ENCODE data around the gene HDAC5.
A peak's percentile ranks its signal among the peaks of the same experiment; 100 is the strongest.

Gene HDAC5

GRCh38 chr17:44123356-44124117, at the start of gene HDAC5:
Gene HDAC5 (minus strand): TSS chr17:44123641. CDS start chr17:44117515, 6,126 bp downstream.
- Histone ChIP-seq H3K79me2 (ENCODE audit: insufficient read depth, low read length) (peaks cover 47% of the 10 kb centered on the region), H3K9me3 (ENCODE audit: insufficient read depth, low read depth, low read length) (no peaks in the 10 kb centered on the region), H3F3A (ENCODE audit: low read depth) (no peaks in the 10 kb centered on the region), H2AFZ (ENCODE audit: low read length) (peak within 1 kb of the TSS; percentile 100), H3K4me2 (ENCODE audit: low read depth, low read length, poor library complexity, severe bottlenecking) (peak within 1 kb of the TSS; percentile 88), H3K4me3 (ENCODE audit: low read length, poor library complexity, severe bottlenecking) (peak within 1 kb of the TSS; percentile 79), H3K27me3 (ENCODE audit: insufficient read depth, low read length, poor library complexity, severe bottlenecking) (no peaks in the 10 kb centered on the region), H4K20me1 (ENCODE audit: insufficient read depth, low read length, poor library complexity, severe bottlenecking) (peaks cover 28% of the 10 kb centered on the region), H3K4me1 (ENCODE audit: insufficient read depth, low read length, poor library complexity, severe bottlenecking) (peaks cover 41% of the 10 kb centered on the region), H3K9ac (ENCODE audit: low read depth, low read length, poor library complexity, severe bottlenecking) (peak within 1 kb of the TSS; percentile 79), H3K9me2 (replicated peaks; ENCODE audit: low read depth, low read length) (no peaks in the 10 kb centered on the region), H3K36me3 (ENCODE audit: insufficient read depth, low read length) (no peaks in the 10 kb centered on the region)
- TF ChIP-seq CTCF (conservative IDR thresholded peaks at IDR 0.05; ENCODE audit: low read length) (peak; percentile 66), EZH2phosphoT487 (IDR thresholded peaks at IDR 0.05; ENCODE audit: borderline replicate concordance) (no peak)

GRCh38 chr17:44171931-44172455, 48.6 kb upstream of the HDAC5 start:
- no peaks in the 10 kb centered on the region for H4K20me1 ChIP-seq (ENCODE audit: insufficient read depth, low read length, poor library complexity, severe bottlenecking)
- no peaks in the 10 kb centered on the region for H3K9me2 ChIP-seq (replicated peaks; ENCODE audit: low read depth, low read length)
- TF ChIP-seq CTCF (conservative IDR thresholded peaks at IDR 0.05; ENCODE audit: low read length) (no peak), EZH2phosphoT487 (IDR thresholded peaks at IDR 0.05; ENCODE audit: borderline replicate concordance) (no peak)
- no peaks in the 10 kb centered on the region for H3K27me3 ChIP-seq (ENCODE audit: insufficient read depth, low read length, poor library complexity, severe bottlenecking)
- H3K9ac ChIP-seq (ENCODE audit: low read depth, low read length, poor library complexity, severe bottlenecking) = no peak overlapping the region
- no peak overlapping the region for H3K4me2 ChIP-seq (ENCODE audit: low read depth, low read length, poor library complexity, severe bottlenecking)
- peaks cover 6% of the 10 kb centered on the region; the same call in 1 of the 2 replicates for H3K36me3 ChIP-seq (ENCODE audit: insufficient read depth, low read length)
- no peaks in the 10 kb centered on the region for H3K9me3 ChIP-seq (ENCODE audit: insufficient read depth, low read depth, low read length)
- no peak overlapping the region for H3K4me3 ChIP-seq (ENCODE audit: low read length, poor library complexity, severe bottlenecking)
- H3F3A ChIP-seq (ENCODE audit: low read depth) = no peaks in the 10 kb centered on the region
- H3K79me2 ChIP-seq (ENCODE audit: insufficient read depth, low read length) = no peaks in the 10 kb centered on the region
- H3K4me1 ChIP-seq (ENCODE audit: insufficient read depth, low read length, poor library complexity, severe bottlenecking) = peaks cover 3% of the 10 kb centered on the region
- no peak overlapping the region for H2AFZ ChIP-seq (ENCODE audit: low read length)

- TF ChIP-seq EZH2phosphoT487 (IDR thresholded peaks at IDR 0.05; ENCODE audit: borderline replicate concordance) (no peak), CTCF (conservative IDR thresholded peaks at IDR 0.05; ENCODE audit: low read length) (no peak)
- Histone ChIP-seq H3K4me2 (ENCODE audit: low read depth, low read length, poor library complexity, severe bottlenecking) (no peak within 1 kb of the TSS), H3K27me3 (ENCODE audit: insufficient read depth, low read length, poor library complexity, severe bottlenecking) (no peaks in the 10 kb centered on the region), H3K4me1 (ENCODE audit: insufficient read depth, low read length, poor library complexity, severe bottlenecking) (peaks cover 3% of the 10 kb centered on the region), H3K9me2 (replicated peaks; ENCODE audit: low read depth, low read length) (no peaks in the 10 kb centered on the region), H3K79me2 (ENCODE audit: insufficient read depth, low read length) (no peaks in the 10 kb centered on the region), H3K9me3 (ENCODE audit: insufficient read depth, low read depth, low read length) (no peaks in the 10 kb centered on the region), H3F3A (ENCODE audit: low read depth) (no peaks in the 10 kb centered on the region), H3K9ac (ENCODE audit: low read depth, low read length, poor library complexity, severe bottlenecking) (no peak within 1 kb of the TSS), H4K20me1 (ENCODE audit: insufficient read depth, low read length, poor library complexity, severe bottlenecking) (no peaks in the 10 kb centered on the region), H2AFZ (ENCODE audit: low read length) (no peak within 1 kb of the TSS), H3K36me3 (ENCODE audit: insufficient read depth, low read length) (no peaks in the 10 kb centered on the region), H3K4me3 (ENCODE audit: low read length, poor library complexity, severe bottlenecking) (no peak within 1 kb of the TSS)
Measured at GRCh38 chr17:44170499-44171201, 47.2 kb upstream of the HDAC5 start, which contains the start of gene ASB16. Gene ASB16 (plus strand): TSS chr17:44170704. CDS start chr17:44170790, 86 bp downstream.

Data from Loucy (cell line).